ENCODE data around the gene ANAPC7.
"Not testable (repeated sequence)": the region's sequence is repeated elsewhere in the genome, so short reads cannot be mapped to it uniquely, and the experiment has no call there.

ANAPC7 gene

DNA sequence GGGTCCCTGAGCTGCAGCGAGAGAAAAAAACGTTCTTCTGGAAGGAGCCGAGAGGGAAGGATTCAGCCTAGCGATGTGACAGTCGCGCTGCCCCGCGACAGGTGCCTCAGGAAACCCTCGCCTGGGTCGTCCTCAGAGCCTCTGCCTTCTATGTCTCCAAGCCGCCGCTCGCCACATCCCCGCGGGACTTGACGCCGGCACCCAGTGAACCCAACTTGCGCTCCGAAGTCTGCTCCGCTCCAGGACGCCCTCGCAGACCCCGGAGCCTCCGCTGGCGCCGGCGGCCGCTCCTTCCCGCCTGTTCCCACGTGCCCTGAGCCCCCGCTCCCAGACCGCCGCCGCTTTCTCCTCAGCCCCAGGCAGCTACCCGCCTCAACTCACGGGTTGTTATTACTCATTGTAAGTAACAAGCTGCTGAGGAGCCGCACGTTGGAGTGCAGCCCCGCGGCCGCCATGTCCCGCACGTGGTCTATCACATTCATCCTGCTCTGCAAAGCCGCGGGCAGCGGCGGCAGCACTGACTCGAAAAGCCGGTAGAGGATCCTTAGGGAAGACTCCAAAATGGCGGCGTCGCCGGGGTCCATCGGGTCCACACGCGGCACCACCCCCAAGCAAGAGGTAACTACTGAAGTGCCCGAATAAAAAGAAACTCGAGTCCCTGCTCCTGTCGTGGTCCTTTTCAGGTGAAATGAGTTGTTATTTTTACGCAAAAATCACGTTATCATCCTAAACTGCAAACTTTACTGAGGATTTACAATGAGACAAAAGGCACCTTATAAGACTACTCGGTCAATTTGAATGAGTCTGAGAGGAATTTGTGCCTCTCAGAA, at the start of gene ANAPC7:
TSS of gene ANAPC7 (minus strand) at position 563 of the 830 bp plus-strand sequence. CDS start at position 482, 81 bp downstream.
- DNase-seq, result peak; percentile 80 to 84

DNA sequence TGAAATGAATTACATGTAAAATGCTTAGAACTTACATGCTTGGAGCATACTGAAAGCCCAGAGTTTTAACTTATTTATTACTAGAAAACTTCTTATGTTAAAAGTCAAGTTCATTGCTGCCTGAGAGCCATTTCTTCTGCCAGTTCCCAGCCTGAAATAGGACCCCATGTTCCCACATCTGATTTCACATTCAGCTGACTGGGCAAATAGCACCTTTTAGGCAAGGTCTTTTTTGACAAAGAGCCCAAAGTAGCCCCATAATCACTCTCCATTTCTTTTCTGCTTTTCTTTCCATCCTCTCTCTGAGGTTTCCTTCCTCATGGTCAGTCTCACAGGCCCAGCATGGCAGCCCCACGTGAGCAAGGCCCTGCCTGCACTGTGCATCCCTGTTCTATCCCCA, 47.8 kb upstream of the ANAPC7 start:
- no peak for DNase-seq

GRCh38 chr12:110449799-110450497, 46.4 kb upstream of the ANAPC7 start, which contains the start of gene ARPC3:
Gene ARPC3 (minus strand): TSS chr12:110450337. CDS start chr12:110450260, 77 bp downstream.
- peak; percentile 94 to 95 for DNase-seq

DNA sequence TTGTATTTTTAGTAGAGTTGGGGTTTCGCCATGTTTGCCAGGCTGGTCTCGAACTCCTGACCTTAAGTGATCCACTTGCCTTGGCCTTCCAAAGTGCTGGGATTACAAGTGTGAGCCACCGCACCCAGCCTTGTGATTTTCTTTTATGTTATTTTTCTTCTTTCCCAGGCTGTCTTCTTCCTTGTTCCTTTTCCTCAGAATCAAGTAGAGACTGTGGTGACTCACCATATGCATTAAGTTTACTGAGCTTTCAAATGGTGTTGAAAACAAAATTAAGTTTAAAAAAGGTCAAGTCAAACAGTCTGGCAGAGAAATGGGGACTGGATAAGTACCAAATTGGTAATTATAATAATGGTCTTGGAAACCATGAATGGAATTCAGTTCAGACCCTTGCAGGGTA, 40.9 kb upstream of the ANAPC7 start:
- no peak for DNase-seq

DNA sequence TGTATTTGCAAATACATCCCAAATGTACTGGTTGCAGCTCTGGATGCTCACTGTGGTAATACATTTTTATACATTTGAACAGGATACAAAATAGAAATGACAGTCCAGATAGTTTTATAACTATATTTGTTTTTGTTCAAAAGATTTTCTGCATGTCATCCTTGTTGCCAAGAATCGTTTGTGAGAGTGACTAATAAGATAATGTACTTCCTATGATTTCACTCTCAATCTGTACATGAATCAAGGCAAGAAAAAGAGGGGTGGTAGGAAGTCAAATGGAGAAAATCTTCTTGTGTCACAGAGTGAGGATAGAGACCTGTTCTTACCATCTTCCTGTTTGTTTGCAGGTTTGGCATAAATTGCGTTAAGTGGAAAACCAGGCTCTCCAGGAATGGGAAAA, 32.7 kb upstream of the ANAPC7 start:
- no peak for DNase-seq

- no peak for DNase-seq
These were observed 28.6 kb upstream of the ANAPC7 start for GRCh38 chr12:110431957-110432587.

DNA sequence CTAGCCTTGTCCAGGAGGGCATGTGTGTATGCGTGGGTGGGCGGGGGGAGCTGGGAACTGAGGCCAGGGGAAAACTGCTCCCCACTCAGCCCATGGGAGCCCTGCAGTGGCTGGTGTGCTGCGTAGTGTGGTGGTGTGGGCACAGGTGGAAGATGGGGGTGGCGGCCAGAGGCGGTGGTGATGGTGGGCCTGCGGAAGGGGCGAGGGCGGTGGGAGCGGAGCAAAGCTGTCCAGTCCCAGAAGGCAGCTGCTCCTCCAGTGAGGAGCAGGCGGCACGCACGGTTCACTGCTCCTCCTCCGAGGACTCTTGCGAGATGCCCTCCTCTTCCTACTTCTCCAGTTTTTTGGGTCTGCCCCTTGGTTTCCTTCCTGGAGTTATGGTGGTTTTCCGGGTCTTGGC, 26.2 kb upstream of the ANAPC7 start:
- not testable (repeated sequence) for DNase-seq

DNA sequence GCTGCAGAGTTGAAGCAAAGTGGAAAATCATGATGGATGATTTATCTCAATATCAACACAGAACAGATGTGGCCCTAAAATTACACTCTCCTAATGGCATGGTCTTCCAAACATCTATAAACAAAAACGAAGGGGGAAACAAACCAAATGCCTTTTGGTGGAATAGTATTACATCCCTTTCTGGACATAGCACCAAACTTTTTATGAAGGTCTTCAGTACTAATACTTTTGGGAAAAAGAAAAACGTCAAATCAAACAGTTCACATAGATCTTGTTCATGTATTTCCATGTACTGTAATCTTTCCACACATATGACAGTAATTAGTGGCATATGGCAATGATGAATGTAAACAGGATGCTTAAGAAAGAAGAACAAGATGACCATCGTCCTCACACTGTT, 22.9 kb upstream of the ANAPC7 start:
- DNase-seq, result no peak

DNA sequence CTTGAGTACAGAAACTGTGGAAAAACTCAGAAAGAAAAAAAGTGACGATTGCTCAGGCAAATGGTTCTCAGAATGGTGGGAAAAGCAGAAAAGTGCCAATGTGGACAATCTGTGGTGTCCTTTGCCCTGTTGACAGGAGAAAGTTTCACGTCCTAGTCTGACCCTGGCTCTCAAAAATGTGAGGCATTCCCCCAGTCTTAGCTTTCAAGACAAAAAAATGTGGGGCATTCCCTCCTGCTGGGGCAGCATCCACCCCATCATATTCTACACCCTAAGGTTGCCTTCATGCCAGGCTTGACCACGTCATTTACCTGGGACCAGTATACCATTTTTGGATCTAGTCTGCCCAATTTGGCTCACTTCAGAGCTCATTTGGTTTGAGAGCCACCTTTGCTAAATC, 20.7 kb upstream of the ANAPC7 start:
- DNase-seq, result no peak

GRCh38 chr12:110421701-110422100, 18.2 kb upstream of the ANAPC7 start:
- no peak for DNase-seq

- DNase-seq, result no peak
These were observed 17.7 kb upstream of the ANAPC7 start for GRCh38 chr12:110421159-110421661.

- DNase-seq, result not testable (repeated sequence)
These were observed 17.1 kb upstream of the ANAPC7 start for GRCh38 chr12:110420644-110421043.

GRCh38 chr12:110417113-110417512, 13.6 kb upstream of the ANAPC7 start:
- DNase-seq, result not testable (repeated sequence)

DNA sequence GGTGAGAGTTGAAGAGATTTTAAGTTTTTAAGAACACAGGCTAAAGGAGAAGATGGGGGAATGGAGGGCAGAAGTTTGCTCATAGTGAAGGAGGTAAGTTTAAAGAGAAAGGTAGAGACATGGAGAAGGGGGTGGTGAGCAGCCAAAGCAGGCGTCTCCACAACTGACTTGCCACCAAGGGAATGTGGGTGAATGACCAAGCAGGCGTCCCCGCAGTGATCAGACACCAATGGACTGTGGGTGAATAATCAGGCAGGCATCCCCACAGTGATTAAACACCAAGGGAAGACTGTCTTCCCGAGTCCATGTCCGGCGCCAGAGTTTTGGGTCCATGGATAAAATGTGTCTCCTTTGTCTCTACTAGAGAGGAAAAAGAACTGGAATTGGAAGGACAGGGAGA, 6.6 kb upstream of the ANAPC7 start:
- not testable (repeated sequence) for DNase-seq

DNA sequence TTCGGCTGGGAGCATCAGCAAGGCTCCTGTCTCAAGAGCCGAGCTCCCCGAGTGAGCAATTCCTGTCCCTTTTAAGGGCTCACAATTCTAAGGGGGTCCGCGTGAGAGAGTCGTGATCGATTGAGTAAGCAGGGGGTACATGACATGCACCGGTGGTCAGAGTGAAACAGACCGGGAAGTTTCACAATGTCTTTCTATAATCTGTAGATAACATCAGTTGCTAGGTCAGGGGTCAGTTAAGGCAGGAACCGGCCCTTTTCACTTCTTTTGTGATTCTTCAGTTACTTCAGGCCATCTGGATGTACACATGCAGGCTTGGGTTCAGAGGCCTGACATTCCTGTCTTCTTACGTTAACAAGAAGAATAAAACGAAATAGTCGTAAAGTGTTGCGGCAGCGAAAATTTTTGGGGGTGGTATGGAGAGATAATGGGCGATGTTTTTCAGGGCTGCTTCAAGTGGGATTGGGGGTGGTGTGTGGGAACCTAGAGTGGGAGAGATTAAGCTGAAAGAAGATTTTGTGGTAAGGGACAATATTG, 1.7 kb upstream of the ANAPC7 start:
- not testable (repeated sequence) for DNase-seq

GRCh38 chr12:110403976-110404682, 621 bp upstream of the ANAPC7 start:
- peak; percentile 72 to 75 for DNase-seq

GRCh38 chr12:110382683-110383082, 20.8 kb downstream of the ANAPC7 start:
- no peak for DNase-seq

GRCh38 chr12:110379631-110380030, 23.9 kb downstream of the ANAPC7 start:
- DNase-seq, result no peak

- no peak for DNase-seq
These were observed 24.3 kb downstream of the ANAPC7 start for GRCh38 chr12:110379197-110379596.

DNA sequence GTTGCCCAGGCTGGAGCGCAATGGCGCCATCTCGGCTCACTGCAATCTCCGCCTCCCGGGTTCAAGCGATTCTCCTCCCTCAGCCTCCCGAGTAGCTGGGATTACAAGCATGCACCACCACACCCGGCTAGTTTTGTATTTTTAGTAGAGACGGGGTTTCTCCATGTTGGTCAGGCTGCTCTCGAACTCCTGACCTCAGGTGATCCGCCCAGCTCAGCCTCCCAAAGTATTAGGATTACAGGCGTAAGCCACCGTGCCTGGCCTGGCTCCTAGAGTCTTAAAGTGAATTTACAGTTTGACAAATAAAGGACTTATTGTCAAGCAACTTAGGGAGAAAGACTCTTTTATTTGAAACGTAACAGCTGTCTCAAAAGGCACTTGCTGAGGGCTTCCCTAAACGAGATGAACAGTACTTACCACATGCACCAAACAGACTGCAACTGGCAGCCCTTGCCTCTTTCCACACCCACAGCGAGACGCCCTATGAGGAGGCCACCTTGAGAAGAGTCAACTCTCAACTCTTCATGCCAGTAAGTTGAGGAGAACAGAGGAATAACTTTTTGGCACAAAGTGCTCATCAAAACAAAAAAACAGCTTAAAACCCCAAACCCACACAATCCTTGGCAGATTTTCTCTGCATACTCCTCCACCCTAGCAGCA, 25.2 kb downstream of the ANAPC7 start:
- DNase-seq, result not testable (repeated sequence)

- no peak for DNase-seq
These were observed 29.4 kb downstream of the ANAPC7 start for GRCh38 chr12:110373962-110374611.

Data from activated CD4-positive, alpha-beta T cell treated with anti-CD3 and anti-CD28 coated beads, Interleukin-2, amount 50 U/mL, for 4 hours (primary cell).